Bronchial epithelial cell (primary cell): ENCODE results near the gene HDGF. TPM values are rescaled to one million over a fixed set of nuclear protein-coding genes. Genes with fewer than 3 reads are reported as not detected.

Experiments
- DNase-seq: peaks from one replicate; pipeline ENCODE4 v3.0.0-alpha.2; 2010; ENCODE audit warnings: low read depth
- FAIRE-seq: peaks from 2 replicates; lab custom pipeline; 2011; peaks lifted over from hg19 to GRCh38; lab: Jason Lieb, UNC
- H3K27me3 ChIP-seq: 2 replicates; pipeline ENCODE4 v1.5.1; 2011; ENCODE audit warnings: low read length; ENCODE audit not compliant: control insufficient read depth, insufficient read depth
- H3K36me3 ChIP-seq: 2 replicates; pipeline ENCODE4 v1.5.1; 2011; ENCODE audit warnings: low read length; ENCODE audit not compliant: control insufficient read depth, insufficient read depth
- H3K4me3 ChIP-seq: 2 replicates; pipeline ENCODE4 v1.5.1; 2011; ENCODE audit warnings: mild to moderate bottlenecking, low read depth, low read length, control low read depth
- CTCF ChIP-seq: IDR thresholded peaks from 2 replicates; pipeline ENCODE4 v1.5.1; 2011; ENCODE audit warnings: mild to moderate bottlenecking, moderate library complexity, low read length, control low read depth, inconsistent platforms; ENCODE audit not compliant: insufficient read depth, severe bottlenecking
- total RNA-seq: library from RNA; depleted of rRNA; stranded (reverse); fragments of >200 nt; gene quantifications from 2 replicates; pipeline ENCODE4 v1.2.1, GENCODE V29; 2014

Gene HDGF
- total RNA-seq, 1 donor from 2014 or later: 163 TPM

GRCh38 chr1:156743367-156744302, 7.8 kb downstream of the HDGF start:
- FAIRE-seq: no peak
- no peak for TF ChIP-seq CTCF
- DNase-seq: no peak
- no peaks in the 10 kb centered on the region for H3K27me3 ChIP-seq
- H3K4me3 ChIP-seq: no peak overlapping the region
- H3K36me3 ChIP-seq: peaks cover 13% of the 10 kb centered on the region

GRCh38 chr1:156742801-156743200, 8.7 kb downstream of the HDGF start:
- no peak for FAIRE-seq
- no peak for TF ChIP-seq CTCF
- no peak for DNase-seq
- H3K36me3 ChIP-seq: peaks cover 20% of the 10 kb centered on the region
- H3K27me3 ChIP-seq: no peaks in the 10 kb centered on the region
- H3K4me3 ChIP-seq: no peak overlapping the region

- H3K36me3 ChIP-seq: peaks cover 24% of the 10 kb centered on the region
- no peak for TF ChIP-seq CTCF
- no peak for DNase-seq
- H3K4me3 ChIP-seq: no peak overlapping the region
- FAIRE-seq: no peak
- H3K27me3 ChIP-seq: no peaks in the 10 kb centered on the region
Measured at GRCh38 chr1:156742017-156742416, 9.5 kb downstream of the HDGF start.

- peaks cover 26% of the 10 kb centered on the region for H3K36me3 ChIP-seq
- FAIRE-seq (no peak), DNase-seq (no peak)
- H3K27me3 ChIP-seq: no peaks in the 10 kb centered on the region
- no peak overlapping the region for H3K4me3 ChIP-seq
- no peak for TF ChIP-seq CTCF
Measured at GRCh38 chr1:156741481-156741983, 9.9 kb downstream of the HDGF start.

GRCh38 chr1:156740741-156741480, 10.6 kb downstream of the HDGF start, which contains the start of gene MRPL24:
Gene MRPL24 (minus strand): TSS chr1:156741088. CDS start chr1:156738704, 2,384 bp downstream.
- Histone ChIP-seq H3K27me3 (no peaks in the 10 kb centered on the region), H3K4me3 (peak within 1 kb of the TSS; percentile 89), H3K36me3 (peaks cover 26% of the 10 kb centered on the region)
- no peak for TF ChIP-seq CTCF
- peak; percentile 88 for FAIRE-seq
- peak; percentile 99 for DNase-seq
